Placental pericyte (primary cell): ENCODE results near the gene BRD4. TPM values are rescaled to one million over a fixed set of nuclear protein-coding genes. Genes with fewer than 3 reads are reported as not detected.

Source experiments
- small RNA-seq: library from RNA; depleted of rRNA; stranded (forward); fragments of <200 nt; gene quantifications from one replicate; pipeline ENCODE3, GENCODE V24; 2012; ENCODE audit warnings: low replicate concordance
- total RNA-seq: library from RNA; depleted of rRNA; stranded (reverse); fragments of >200 nt; gene quantifications from 2 replicates; pipeline ENCODE4 v1.2.3, GENCODE V29; 2012

Gene BRD4
- 32.6 and 39.8 TPM in 2 replicates for total RNA-seq

DNA sequence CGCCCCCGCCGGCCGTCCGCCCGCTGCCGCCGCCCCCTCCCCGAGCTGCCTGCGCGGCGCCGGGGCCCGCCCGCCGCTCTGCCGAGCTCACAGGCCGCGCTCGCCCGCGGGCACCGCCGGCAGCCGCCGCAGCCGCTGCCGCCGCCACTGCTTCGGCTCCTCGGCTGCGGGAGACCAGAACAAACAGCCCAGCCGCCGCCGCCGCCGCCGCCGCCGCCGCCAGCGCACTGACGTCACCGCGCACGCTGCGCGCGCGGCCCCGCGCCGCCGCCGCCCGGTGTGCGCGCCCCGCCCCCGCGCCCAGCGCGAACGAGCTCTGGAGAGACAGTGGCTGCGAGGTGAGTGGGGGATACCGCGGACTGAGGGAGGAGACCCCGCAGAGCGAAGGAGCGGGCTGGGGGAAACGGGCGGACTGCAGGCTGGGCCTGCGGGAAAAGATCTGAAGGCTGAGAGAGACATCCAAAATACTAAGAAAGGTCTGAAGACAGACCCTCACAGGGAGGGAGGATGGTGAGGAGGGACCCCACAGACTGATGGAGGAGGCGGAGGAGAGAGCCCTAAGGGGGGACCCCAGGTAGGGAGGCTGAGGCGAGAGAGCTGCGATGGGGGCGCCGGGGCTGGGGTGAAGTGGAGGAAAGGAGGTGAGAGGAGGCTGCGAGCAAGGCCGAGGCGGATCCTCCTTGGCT, at the start of gene BRD4:
TSS of gene BRD4 (minus strand) at position 229 of the 686 bp plus-strand sequence. CDS start 59,440 bp downstream, outside the sequence.

DNA sequence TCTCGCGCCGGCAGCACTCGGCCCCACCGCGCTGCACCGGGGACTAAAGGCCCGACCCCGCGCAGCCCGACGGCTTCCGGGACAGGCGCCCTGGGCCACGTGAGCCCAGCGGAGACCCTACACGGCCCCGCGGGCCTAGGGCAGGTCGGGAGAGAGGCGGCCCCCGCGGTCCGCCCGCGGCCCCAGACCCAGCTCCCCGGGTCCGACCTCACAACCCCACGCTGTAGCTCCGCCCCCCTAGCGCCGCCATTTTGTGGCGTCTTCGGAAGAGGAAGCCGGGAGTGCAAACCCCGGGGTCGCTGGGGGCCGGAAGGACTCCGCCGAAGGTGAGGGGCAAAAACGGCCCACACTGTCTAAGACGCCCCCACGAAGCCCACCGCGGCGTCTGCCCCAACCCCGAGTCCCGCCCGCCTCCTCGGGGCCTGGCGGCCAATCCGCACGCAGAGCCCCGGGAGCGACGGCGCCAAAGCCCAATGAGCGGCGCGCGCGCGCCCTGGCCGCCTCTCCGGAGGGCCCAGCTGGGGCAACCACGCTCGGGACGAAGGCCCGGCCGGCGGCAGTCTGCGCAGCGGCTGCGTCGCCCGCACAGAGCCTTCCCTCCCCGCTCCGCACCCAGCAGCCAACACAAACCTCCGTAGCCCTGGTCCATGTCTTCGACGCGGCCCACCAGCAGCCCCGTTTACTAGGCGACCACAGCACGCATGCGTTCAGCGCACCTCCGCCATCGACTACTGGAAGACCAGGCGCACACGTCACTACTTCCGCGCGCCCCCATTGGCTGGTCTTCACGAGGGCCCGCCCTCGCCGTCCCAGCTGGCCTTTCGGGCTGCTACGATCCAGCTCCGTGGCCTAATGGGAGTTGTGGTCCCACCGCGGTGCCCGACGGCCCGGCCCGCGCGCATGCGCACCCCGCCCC, 47.0 kb upstream of the BRD4 start, which contains the start of gene AKAP8:
TSS of gene AKAP8 (minus strand) at position 705 of the 916 bp plus-strand sequence. CDS start at position 649, 56 bp downstream.

DNA sequence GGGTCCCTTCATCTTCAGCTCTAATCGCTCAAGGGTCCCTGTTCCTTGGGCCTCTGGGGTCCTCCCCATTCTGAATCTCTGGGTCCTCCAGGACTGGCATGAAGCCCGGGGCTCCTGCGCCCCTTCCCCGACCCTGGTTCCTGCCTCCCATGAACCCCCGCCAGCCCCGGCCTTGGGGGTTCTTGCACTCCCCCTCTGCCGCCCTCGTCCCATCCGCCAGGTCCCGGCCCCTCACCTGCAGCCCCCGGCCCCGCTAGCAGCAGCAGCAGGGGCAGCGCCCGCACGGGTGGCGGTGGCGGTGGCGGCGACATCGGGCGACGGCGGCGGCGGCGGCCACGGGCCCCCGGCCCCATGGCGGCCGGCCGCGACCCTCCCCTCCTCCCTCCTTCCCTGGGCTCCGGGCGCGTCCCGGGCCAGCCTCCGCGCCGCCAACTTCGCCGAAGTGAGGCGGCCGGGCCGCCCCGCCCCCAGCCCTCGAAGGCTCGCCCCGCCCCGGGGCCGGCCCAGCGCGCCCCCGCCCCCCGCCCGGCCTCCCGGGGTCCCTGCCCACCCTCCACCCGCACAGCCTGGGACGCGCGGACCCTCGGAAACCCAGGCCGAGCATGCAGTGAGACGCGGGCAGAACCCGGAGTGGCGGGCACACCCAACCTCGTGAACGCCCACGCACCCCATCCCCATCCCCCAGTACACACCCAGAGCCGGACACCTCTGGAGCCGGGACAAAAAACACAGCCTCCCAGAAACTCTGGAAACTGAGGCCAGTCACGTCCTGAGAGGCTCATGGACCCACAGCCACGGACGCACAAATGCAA, 131.6 kb downstream of the BRD4 start, which contains the start of gene NOTCH3:
TSS of gene NOTCH3 (minus strand) at position 443 of the 812 bp plus-strand sequence. CDS start at position 353, 90 bp downstream.

Small RNA genes lying within 50 kb of the gene (small RNA-seq; reads per million reads assigned to genes)
- gene AC005776.1, result not detected

Other genes with a start within 250 kb of the BRD4 start
- gene SYDE1, start 225.1 kb downstream of the BRD4 start, total RNA-seq, result 26.5 and 69.6 TPM in 2 replicates
- gene NOTCH3, start 131.5 kb downstream of the BRD4 start, total RNA-seq, result 5.3 and 63.7 TPM in 2 replicates
- gene EPHX3, start 100.1 kb downstream of the BRD4 start, total RNA-seq, result 0.14 TPM in 1 of 2 replicates, not detected in the other
- gene AKAP8, start 47.2 kb upstream of the BRD4 start, total RNA-seq, result 19.7 and 23.5 TPM in 2 replicates
- gene AKAP8L, start 86.4 kb upstream of the BRD4 start, total RNA-seq, result 64.3 and 75.6 TPM in 2 replicates
- gene WIZ, start 117.4 kb upstream of the BRD4 start, total RNA-seq, result 11.2 TPM in 2 replicates
- not detected in 2 replicates for gene RASAL3, start 132.0 kb upstream of the BRD4 start, total RNA-seq
- gene PGLYRP2, start 147.0 kb upstream of the BRD4 start, total RNA-seq, result not detected in 2 replicates
- not detected in 2 replicates for gene CYP4F22, start 176.0 kb upstream of the BRD4 start, total RNA-seq